HEK293 (cell line): ENCODE data around the gene ZNF335.

Experiments
- CTCF ChIP-seq: fragments of 450-650 bp; formaldehyde crosslinking; IDR thresholded peaks from 2 replicates; pipeline ENCODE4 v1.5.1; 2016; ENCODE audit warnings: missing biosample characterization, missing genetic modification characterization
- YY1 ChIP-seq: fragments of 450-650 bp; formaldehyde crosslinking; IDR thresholded peaks from 2 replicates; pipeline ENCODE4 v1.5.1; 2018; ENCODE audit warnings: missing biosample characterization, missing genetic modification characterization
- ZBTB17 ChIP-seq: fragments of 450-650 bp; formaldehyde crosslinking; IDR thresholded peaks from 2 replicates; pipeline ENCODE4 v1.5.1; 2016; ENCODE audit warnings: missing biosample characterization, missing genetic modification characterization
- ZNF24 ChIP-seq: fragments of 450-650 bp; formaldehyde crosslinking; IDR thresholded peaks from 2 replicates; pipeline ENCODE4 v1.5.1; 2016; ENCODE audit warnings: missing biosample characterization, missing genetic modification characterization
- ZNF48 ChIP-seq: fragments of 450-650 bp; formaldehyde crosslinking; IDR thresholded peaks from 2 replicates; pipeline ENCODE4 v1.5.1; 2016; ENCODE audit warnings: missing biosample characterization, missing genetic modification characterization

DNA sequence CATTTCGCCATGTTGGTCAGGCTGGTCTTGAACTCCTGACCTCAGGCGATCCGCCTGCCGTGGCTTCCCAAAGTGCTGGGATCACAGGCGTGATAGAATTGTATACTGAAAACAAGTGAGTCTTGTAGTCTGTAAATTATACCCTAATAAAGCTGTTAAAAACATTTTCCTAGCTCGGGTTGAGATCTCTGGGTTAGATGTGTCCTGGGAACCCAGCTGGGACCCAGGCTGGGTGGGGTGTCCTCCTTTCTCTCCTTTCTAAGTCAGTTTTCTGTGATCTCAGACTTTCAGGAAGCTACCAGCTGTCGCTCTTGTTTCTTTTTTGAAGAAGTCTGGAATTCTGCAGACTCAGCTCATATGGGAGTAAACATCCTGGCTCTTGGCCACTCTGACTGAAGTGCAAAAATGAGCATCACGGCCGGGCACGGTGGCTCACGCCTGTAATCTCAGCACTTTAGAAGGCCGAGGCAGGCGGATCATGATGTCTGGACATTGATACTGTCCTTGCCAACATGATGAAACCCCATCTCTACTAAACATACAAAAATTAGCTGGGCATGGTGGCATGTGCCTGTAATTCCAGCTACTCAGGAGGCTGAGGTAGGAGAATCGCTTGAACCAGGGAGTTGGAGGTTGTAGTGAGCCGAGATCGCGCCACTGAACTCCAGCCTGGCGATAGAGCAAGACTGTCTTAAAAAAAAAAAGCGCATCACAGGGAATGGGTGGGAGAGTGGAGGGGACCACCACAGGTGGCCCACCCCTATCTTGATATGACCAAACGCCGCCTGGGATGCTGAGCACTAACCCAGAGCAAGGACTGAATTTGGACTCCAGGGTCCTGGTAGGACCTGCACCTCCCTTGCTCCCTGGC is 47.4 kb downstream of the ZNF335 start:
- TF ChIP-seq CTCF (no peak), ZBTB17 (tag by site-specific recombination) (no peak), ZNF48 (tag by site-specific recombination) (no peak), ZNF24 (no peak), YY1 (tag by site-specific recombination) (no peak)
